Psoas muscle (tissue), 8 donors: ENCODE measurements around the gene UFL1. TPM values are rescaled to one million over a fixed set of nuclear protein-coding genes. Genes with fewer than 3 reads are reported as not detected.
"Not testable (repeated sequence)": the region's sequence is repeated elsewhere in the genome, so short reads cannot be mapped to it uniquely, and the experiment has no call there.

Experiments used
- ATAC-seq, 4 donors: fragments of 200-7000 bp; cut with Tn5 transposase; one replicate each; pipeline ENCODE4 v1.9.1; 2020; ENCODE audit warnings: moderate library complexity in 3 of 4, mild to moderate bottlenecking in 2 of 4
- DNase-seq, 2 donors: peaks; one replicate each; pipeline ENCODE4 v3.0.0-alpha.2; 2020
- H3K27ac ChIP-seq: fragments of 200-600 bp; one replicate; pipeline ENCODE4 v1.8.0; 2022
- H3K27me3 ChIP-seq, 3 donors: fragments of 200-600 bp in 1 of 3; one replicate each; pipeline versions ENCODE4 v1.6.1 to v1.8.0; 2013 to 2022; ENCODE audit warnings: low read length in 2 of 3, mild to moderate bottlenecking in 2 of 3, moderate library complexity in 1 of 3; ENCODE audit not compliant: insufficient read depth in 3 of 3
- H3K36me3 ChIP-seq, 2 donors: fragments of 200-600 bp in 1 of 2; one replicate each; pipeline versions ENCODE4 v1.6.1 to v1.8.0; 2013 to 2022; ENCODE audit warnings: low read depth in 1 of 2, mild to moderate bottlenecking in 1 of 2, moderate library complexity in 1 of 2; ENCODE audit not compliant: insufficient read depth in 1 of 2
- H3K4me1 ChIP-seq: fragments of 200-600 bp; one replicate; pipeline ENCODE4 v1.8.0; 2022
- H3K4me3 ChIP-seq: fragments of 200-600 bp; one replicate; pipeline ENCODE4 v1.8.0; 2022; ENCODE audit warnings: mild to moderate bottlenecking
- H3K9me3 ChIP-seq: fragments of 200-600 bp; one replicate; pipeline ENCODE4 v1.8.0; 2022
- WGBS, 3 donors: extraction: QIAGEN DNeasy Blood & Tissue Kit; methylation state at CpG; one replicate each; pipeline versions ENCODE4 v1.1.6 to v1.1.7; 2013; 5-methylcytosine and 5-hydroxymethylcytosine counted together
- intact Hi-C, 2 donors: fragments of 100-400 bp; cut with DNase I; formaldehyde crosslinking; loops; one replicate each; pipeline versions ENCODE4 v1.11.0 to v1.14.2; 2022
- long read RNA-seq, 2 donors: library from polyadenylated mRNA; unstranded; transcript quantifications; one replicate each; pipeline ENCODE4 v2.0.0, GENCODE V29; 2021
- polyA plus RNA-seq, 3 donors: library from polyadenylated mRNA; stranded (reverse); fragments of 200-250 nt; gene quantifications; one replicate each; pipeline ENCODE4 v1.2.3, GENCODE V29; 2013
- total RNA-seq, 4 donors: library from RNA; stranded (reverse); fragmentation: NEBNext Ultra II Directional in 2 of 4; extraction: Animal tissue kit (Norgen Biotek cat#: 25700) in 2 of 4; gene quantifications; one replicate each; pipeline versions ENCODE4 v1.2.1 to v1.2.4, GENCODE V29; 2021 to 2023
- TF ChIP-seq, protein P1 (sequence below): fragments of 200-600 bp; IDR thresholded peaks from one replicate; pipeline ENCODE4 v1.8.0; 2022; ENCODE audit warnings: antibody characterized with exemption
- donor health status: healthy with polysubstance abuse.
- donor health status: DM: no; HTN: no; CAD: no; lungs with moderate emphysema.
- donor health status: Bipolar disorder and iron deficiency.
- donor health status: healthy.
- donor health status: DM: yes; HTN: yes; CAD: no.
- donor health status: DM: no; HTN: no; CAD: no.
- donor health status: DM: no; HTN: no; CAD: no.
- donor health status: DM: yes; HTN: yes; CAD: no.

UFL1 gene
- 10 to 100 TPM; 24.7 to 26.7 (median 25.9) TPM for total RNA-seq
- polyA plus RNA-seq: 10 to 100 TPM in 2 of 3 donors, 1 to 10 TPM in 1; 7.9 to 23.6 (median 14.9) TPM
- long read RNA-seq, donor 1, full-length matches to known transcripts: 10 of 26 reads
- long read RNA-seq, donor 1, partial matches to known transcripts: 14 of 26 reads
- long read RNA-seq, donor 1, other reads (novel, unspliced or antisense): 2 of 26 reads
- long read RNA-seq, donor 2, full-length matches to known transcripts: 27 of 59 reads
- long read RNA-seq, donor 2, partial matches to known transcripts: 28 of 59 reads
- long read RNA-seq, donor 2, other reads (novel, unspliced or antisense): 4 of 59 reads

- peak; percentile 94 to 97 for DNase-seq
- peaks cover 0 to 37% of the 10 kb centered on the region in 2 donors for H3K36me3 ChIP-seq
- 0% methylated on average over 59 to 63 of the region's 63 CpGs for WGBS, 3 donors
- peak; percentile 98 to 100 (median 100) for ATAC-seq
- TF ChIP-seq, protein P1, sequence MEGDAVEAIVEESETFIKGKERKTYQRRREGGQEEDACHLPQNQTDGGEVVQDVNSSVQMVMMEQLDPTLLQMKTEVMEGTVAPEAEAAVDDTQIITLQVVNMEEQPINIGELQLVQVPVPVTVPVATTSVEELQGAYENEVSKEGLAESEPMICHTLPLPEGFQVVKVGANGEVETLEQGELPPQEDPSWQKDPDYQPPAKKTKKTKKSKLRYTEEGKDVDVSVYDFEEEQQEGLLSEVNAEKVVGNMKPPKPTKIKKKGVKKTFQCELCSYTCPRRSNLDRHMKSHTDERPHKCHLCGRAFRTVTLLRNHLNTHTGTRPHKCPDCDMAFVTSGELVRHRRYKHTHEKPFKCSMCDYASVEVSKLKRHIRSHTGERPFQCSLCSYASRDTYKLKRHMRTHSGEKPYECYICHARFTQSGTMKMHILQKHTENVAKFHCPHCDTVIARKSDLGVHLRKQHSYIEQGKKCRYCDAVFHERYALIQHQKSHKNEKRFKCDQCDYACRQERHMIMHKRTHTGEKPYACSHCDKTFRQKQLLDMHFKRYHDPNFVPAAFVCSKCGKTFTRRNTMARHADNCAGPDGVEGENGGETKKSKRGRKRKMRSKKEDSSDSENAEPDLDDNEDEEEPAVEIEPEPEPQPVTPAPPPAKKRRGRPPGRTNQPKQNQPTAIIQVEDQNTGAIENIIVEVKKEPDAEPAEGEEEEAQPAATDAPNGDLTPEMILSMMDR: no peak
- peak within 1 kb of the TSS; percentile 94 for H3K4me3 ChIP-seq
- H3K4me1 ChIP-seq: peaks cover 18% of the 10 kb centered on the region
- no peaks in the 10 kb centered on the region for H3K27me3 ChIP-seq
- intact Hi-C loops: loop anchor here in 1 of 2 donors (5.0 to 10.0 kb wide), 2 partner anchors 35 to 373 kb away; partner anchors contain the start of gene NDUFAF4
- H3K27ac ChIP-seq: peak within 1 kb of the TSS; percentile 98
- H3K9me3 ChIP-seq: no peaks in the 10 kb centered on the region
These were observed at the start of gene UFL1 for GRCh38 chr6:96521644-96522464. TSS of gene UFL1 (plus strand) at chr6:96521806. CDS start at chr6:96521874, 68 bp downstream.

- intact Hi-C loops, H3K4me1 ChIP-seq, ATAC-seq, DNase-seq, H3K9me3 ChIP-seq, H3K36me3 ChIP-seq, H3K27me3 ChIP-seq, H3K4me3 ChIP-seq, H3K27ac ChIP-seq: not testable (repeated sequence)
- 53 to 58% (median 57%) methylated on average over 2 of the region's 2 CpGs for WGBS, 3 donors
These were observed 49.3 kb upstream of the UFL1 start for GRCh38 chr6:96472291-96472690.

- TF ChIP-seq, protein P1: no peak
- intact Hi-C loops: no loop called here
- Histone ChIP-seq H3K36me3 (no peaks in the 10 kb centered on the region), H3K27ac (no peak overlapping the region), H3K27me3 (no peaks in the 10 kb centered on the region), H3K4me1 (no peaks in the 10 kb centered on the region), H3K4me3 (no peak overlapping the region), H3K9me3 (peaks cover 24% of the 10 kb centered on the region)
- WGBS, 3 donors: 76 to 85% (median 84%) methylated on average over 5 of the region's 5 CpGs
- ATAC-seq: no peak
- no peak for DNase-seq
These were observed 42.9 kb upstream of the UFL1 start for GRCh38 chr6:96478695-96479094.

GRCh38 chr6:96491926-96492325, 29.7 kb upstream of the UFL1 start:
- intact Hi-C loops: no loop called here
- Histone ChIP-seq H3K4me1 (no peaks in the 10 kb centered on the region), H3K4me3 (no peak overlapping the region), H3K27me3 (no peaks in the 10 kb centered on the region), H3K36me3 (no peaks in the 10 kb centered on the region), H3K27ac (no peak overlapping the region), H3K9me3 (peaks cover 44% of the 10 kb centered on the region)
- no peak for ATAC-seq
- no peak for DNase-seq
- 92 to 96% (median 94%) methylated on average over 2 of the region's 2 CpGs for WGBS, 3 donors
- TF ChIP-seq, protein P1: no peak

GRCh38 chr6:96499781-96500180, 21.8 kb upstream of the UFL1 start:
- intact Hi-C loops: no loop called here
- Histone ChIP-seq H3K4me1 (no peaks in the 10 kb centered on the region), H3K27ac (no peak overlapping the region), H3K36me3 (no peaks in the 10 kb centered on the region), H3K4me3 (no peak overlapping the region), H3K9me3 (peaks cover 9% of the 10 kb centered on the region), H3K27me3 (no peaks in the 10 kb centered on the region)
- 82 to 90% (median 84%) methylated on average over 5 of the region's 5 CpGs for WGBS, 3 donors
- TF ChIP-seq, protein P1: no peak
- DNase-seq (no peak), ATAC-seq (no peak)
